HG02981 (cell line): ENCODE data around the gene ADA.

Experiments used
- ATAC-seq: cut with Tn5 transposase; IDR thresholded peaks from one replicate; pipeline ENCODE4 v1.9.1; 2021; ENCODE audit warnings: mild to moderate bottlenecking, moderate library complexity; ENCODE audit not compliant: unreplicated experiment

The ADA gene

DNA sequence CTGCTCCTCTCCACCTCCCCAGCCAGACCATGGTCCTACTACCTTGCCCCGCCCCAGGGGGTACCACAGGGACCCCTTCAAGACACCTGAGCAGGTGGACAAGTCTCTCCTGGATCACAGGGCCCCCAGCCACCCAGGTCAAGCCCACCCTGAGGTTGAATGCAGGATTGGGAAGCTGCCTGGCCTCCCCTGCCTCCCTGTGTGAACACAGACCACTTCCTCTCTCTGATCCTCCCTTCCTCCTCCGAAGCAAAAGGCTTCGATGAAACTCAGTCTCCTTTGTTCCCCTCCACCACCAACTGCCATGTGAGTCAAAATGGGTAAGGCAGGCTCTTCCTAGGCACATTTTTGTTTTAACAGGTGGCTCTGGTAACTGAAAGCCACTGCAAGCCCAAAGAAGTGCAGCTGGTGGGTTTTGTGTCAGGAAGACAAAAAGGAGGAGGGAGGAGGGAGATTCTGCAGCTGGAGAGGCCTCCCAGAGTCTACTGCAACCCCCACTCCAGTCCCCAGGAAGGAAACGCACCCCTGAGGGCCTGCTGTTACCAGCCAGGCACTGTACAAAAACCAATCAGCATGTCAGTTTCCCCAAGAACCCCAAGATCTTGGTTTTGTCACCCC, 5.4 kb downstream of the ADA start:
- peak; percentile 28 for ATAC-seq

DNA sequence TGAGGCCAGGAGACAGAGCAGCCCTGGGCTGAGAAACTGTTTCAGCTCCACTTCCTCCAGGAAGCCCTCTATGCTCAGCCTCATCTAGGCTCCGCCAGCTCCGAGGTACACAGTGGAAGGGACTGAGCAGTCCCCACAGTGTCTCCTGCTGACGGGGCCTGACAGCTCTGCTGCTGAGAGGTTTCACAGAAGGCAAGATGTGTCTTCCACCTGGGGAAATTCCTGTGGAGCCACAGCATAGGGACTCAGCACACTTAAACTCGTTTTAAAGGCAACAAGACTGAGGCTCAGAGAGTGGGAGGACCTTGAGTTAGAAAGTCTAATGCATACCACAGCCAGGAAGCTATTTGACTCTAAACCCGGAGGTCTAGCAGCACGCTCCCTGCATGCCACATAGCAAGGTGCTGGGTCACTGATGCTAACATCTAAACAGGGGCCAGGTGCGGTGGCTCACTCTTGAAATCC, 6.8 kb downstream of the ADA start:
- no peak for ATAC-seq

DNA sequence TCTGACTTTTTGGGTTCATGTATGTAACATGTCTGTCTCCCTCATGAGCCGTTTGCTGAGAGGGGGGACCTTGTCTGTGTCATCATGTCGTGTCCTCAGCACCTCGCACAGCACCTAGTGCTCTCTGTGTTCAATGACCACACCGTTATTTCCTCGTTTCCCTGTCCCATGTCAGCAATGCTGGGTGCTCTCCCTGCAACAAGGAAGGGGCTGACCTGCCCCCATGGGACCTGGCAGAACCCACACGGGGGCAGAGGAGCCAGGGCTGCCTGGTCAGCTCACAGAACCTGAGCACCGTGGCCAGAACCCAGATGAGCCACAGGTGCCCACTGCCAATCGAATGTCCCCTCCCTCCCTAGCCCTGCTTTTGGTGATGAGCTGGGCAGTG, 7.3 kb downstream of the ADA start:
- ATAC-seq = no peak

DNA sequence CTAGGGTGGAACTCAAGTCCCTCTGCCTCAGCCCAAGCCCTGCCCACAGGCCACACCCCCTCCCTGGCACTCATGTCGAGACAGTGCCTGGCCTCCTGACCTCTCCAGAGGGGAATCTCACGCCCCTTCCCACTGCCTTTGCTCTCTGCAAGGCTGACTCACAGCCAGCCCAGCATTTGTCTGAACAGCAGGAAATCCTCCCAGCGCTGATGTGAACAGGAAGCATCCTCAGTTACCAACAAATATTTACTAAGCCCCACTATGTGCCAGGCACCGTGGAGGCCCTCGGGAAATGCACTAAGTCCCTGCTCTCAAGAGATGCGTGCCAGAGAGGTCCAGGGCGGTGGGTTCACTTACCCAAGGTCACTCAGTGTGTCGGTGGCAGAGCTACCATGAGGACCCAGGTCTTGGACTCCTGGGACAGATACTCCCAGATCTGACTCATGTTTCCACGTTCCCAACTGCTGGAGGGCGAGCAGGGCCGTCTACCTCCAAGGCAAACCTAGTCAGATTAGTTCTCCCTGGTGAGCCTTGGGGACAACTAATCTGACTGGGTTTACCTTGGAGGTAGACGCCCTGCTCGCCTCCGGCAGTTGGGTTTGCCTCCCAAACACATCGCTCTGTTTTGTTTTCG, 7.8 kb downstream of the ADA start:
- no peak for ATAC-seq

DNA sequence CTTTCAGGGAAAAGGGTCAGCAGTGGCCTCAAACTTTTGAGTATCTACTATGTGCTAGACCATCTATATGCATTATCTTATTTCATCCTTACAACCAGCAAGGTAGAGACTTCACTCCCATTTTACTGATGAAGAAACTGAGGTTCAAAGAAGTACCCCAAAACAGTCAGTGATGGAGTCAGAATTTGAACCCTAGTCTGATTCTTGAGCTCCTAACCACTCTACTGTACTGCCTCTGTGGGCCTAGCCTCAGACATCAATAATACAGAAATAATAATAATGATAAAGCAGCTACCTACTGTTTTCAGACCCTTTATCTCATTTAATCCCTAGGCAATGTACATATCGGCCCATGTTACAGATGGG, 8.4 kb downstream of the ADA start:
- no peak for ATAC-seq

DNA sequence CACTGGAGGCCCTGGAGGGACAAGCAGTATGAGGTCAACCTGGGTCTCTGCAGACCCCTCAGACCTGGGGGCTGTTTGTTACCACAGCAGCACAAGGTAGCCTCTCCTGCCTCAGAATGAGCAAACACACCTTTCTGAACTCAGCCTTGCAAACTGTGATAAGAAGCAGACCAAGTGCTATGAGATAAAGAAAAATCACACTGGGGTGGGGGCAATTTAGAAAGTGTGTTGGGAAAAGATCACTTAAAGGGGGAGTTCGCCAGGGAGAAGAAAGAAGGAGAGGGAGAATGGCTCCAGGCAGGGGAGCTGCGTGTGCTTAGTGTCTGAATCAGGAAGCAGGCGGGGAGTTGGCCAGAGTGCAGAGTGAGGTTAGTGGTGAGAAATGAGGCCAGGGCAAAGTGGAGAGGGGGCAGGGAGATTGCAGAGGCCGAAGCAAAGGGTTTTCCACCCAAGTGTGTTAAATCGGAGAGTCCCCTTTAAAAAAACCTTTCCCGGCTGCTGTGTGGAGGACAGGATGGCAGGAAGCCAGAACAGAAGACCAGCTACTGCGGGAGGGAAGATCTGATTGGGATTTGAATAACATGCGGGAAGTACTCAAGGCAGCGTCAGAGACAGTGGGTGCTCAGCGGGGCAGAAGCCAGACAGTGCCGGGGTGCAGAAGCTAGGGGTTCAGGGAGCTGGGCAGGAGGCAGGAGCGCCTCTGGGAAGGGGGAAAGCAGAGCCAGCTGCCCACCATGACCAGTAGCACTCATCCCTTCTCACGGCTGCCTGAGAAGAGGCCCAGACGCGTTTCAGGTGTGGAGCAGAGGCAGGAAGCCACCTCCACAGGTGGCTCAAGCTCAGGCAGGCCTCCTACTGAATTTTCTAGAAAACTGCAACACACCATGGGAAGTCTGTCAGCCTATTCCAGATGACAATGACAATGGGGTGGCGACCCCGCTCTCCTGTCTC, 9.0 kb downstream of the ADA start:
- ATAC-seq = peak; percentile 26

DNA sequence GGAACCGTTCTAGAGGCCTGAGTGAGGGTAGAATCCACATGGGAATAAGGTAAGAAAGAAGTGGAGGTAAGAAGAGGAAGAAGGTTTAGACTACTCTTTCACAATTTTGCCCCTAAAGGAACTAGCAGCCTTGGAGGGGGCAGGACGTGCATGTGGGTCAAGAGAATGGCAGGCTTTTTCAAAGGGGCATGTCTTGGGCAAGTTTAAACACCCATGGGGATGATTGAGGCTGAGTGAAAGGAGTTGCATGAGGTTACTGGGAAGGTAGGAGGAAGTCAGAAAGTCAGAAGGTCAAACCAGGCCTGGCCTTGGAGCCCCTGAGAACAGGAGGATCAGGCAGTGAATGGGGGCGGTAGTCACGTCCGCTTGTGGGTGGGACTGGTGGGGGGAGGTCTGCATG, 10.2 kb downstream of the ADA start:
- no peak for ATAC-seq

DNA sequence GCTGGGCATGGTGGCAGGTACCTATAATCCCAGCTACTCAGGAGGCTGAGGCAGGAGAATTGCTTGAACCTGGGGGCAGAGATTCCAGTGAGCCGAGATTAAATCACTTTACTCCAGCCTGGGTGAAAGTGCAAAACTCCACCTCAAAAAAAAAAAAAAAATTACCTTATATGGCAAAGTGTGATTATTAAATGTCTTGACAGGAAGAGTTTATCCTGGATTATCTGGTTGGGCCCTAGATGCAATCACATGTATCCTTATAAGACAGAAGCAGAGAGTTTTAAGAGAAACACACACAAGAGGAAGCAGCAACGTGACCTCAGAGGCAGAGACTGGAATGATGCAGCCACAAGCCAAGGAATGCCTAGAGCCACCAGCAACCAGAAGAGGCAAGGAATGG, 11.0 kb downstream of the ADA start:
- no peak for ATAC-seq

DNA sequence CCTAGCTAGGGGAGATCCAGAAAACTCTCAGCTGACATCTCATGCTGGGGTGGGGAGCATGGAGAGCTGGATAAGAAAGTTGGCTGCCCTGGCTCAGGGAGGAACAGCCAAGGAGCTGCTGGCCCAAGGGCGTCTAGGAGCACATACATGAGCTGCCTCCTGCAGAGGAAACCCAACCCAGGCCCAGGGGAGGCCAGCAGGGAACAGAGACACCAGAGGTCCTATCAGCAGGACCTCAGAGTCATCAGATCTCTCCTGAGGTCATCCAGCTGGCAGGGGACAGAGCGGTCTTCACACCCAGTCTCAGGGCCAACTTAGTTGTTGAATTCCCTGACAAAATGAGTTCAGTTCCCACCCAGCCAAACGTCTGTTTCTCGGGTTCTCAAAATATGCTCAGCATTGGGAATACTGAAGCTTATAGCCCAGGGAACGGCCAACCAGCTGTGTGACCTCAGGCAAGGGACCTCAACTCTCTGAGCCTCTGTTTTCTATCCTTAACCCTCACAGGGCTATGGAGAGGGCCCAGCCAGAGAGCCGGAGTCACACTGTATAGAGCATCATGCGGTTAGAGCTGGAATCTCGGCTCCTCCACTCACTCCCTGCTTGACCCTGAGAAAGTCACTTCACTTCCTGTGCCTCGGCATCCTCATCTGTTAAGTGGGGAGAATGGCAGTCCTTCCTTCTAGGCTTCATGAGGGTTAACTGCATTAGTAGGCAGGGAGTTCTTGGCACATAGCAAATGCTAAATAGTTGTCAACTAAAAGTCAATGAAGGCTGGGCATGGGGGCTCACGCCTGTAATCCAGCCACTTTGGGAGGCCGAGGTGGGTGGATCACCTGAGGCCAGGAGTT, 13.8 kb downstream of the ADA start:
- ATAC-seq = no peak

DNA sequence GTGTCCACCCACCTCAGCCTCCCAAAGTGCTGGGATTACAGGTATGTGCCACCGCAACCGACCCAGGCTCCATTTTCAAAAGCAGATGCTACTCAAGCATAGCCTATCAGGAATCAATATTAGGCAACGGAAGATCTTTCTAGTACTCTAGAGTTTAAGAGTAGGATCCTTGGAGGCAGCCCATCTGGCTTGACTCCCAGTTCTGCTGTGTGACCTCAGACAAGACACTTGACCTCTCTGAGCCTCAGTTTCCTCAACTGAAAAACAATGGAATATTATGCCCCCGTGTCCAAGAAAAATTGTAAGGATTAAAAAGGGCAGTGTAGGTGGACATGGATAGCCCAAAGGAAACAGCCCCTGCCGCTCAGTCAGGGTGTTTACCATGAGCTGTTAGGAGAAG, 14.5 kb downstream of the ADA start:
- ATAC-seq = no peak

DNA sequence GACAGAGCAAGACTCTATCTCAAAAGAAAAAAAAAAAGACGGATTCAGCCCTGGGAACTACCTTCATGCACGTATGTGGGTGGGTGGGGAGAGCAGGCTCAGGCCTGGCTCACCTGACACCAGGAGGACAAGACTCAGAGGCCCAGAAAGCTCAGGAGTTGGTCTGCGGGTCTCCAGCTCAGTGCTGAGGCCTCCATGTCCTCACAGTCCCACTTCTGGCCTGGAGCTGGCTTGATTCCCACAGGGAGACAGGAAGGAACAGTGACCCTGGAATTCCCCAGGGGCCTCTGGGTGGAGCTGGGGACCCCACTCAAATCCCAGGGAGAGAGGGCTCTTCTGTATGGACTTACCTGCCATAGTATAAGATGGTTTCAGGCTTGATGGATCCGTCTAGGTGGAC, 15.6 kb downstream of the ADA start:
- no peak for ATAC-seq

DNA sequence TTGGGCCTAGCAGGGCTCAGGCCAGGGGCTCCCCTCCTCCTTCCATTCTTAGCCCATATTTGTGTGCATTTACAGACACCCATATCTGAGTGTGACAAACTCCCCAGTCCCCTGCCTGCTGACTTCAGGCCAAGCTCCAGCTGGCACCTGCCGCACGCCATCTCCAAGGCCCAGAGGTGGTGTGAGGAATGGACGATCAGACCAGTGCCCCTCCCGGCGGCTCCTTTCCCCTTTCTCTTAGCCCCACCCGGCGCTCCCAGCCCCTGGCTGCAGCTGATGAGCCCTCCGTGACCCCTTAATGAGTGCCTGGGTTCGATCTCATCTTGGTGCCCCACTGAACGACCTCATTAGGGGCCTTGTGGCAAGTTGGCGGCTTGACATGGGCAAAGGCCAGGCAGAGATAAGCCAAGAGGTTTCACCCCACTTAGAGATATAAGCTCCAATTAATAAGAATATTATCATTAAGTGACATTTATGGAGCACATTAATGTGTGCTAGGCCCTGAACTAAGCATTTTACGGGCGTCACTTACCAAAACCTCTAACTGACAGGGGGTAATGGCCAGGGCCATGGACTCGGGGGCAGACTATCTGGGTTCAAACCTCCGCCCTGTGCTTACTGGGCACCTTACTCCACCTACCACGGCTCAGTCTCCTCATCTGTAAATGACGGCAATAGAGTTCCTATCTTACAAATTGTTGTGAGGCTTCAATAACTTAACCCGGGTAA, 17.5 kb downstream of the ADA start:
- ATAC-seq = no peak

DNA sequence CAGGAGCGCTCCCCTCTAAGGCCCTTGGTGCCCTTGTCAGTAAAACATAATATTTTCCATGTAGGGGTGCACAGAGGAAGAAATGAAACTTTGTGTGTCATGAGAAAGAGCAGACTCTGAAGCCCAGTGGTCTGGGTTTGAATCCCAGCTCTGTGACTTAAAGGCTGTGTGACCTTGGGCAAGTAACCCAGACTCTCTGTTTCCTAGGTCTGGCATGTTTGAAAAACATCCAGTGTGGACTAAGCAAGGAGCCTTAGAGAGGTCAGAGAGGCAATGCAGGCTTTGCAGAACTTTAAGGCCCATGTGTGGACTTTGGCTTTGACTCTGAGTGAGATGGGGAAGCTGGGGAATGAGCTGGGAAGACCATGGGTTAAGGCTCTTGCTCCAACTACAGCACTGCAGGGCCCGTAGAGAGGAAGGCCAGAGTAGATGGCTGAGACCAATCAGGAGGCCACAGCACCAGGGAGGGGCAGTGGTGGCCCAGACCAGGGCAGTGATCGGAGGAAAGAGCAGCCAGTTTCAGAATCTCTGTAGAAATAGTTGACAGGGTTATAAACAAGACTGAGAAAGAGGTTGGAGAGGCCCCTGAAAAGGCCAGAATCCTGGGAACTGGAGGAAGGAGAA, 18.2 kb downstream of the ADA start:
- ATAC-seq = no peak

DNA sequence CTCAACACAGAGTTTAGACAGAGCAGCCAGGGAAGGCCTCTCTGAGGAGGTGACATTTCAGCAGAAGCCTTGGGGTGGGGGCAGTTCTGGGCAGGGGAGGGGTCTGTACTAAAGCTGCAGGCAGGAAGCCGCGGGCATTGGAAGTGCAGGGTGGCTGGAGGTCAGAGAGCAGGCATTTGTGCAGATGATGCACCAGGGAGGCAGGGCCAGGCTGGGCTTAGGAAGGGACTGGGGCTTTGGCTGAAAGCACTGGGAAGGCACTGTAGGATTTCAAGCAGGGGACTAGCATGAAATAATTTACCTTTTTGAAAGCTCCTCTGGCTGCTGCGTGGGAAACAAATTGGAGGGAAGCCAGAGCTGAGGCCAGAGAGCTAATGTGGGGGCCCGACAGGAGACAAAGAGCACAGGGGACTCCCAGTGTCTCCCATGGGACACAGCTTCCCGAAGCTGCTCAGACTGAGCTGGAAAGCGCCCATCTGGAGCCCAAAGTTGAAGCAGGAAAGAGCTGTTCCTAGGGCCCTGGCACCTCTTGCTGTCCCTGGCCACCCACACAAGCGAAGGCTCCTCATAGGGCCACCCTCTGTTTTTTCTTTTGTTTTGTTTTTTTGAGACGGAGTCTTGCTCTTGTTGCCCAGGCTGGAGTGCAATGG, 19.3 kb downstream of the ADA start:
- no peak for ATAC-seq

DNA sequence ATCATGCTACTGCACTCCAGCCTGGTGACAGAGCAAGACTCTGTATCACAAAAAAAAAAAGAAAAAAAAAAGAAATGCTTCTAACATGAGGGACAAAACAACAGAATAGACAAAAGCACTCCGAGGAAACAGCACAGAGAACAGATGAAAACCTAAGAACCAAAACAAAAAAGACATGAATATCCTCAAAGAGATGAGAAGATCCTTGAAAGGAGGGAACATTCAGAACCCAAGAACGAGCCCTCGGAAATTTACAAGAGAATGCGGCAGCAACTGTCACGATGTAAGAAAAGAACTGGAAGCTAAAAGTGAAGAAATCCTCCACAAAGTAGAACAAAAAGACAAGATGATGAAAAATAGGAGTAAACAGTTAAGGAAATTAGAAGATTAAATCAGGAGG, 21.2 kb downstream of the ADA start:
- ATAC-seq = no peak

DNA sequence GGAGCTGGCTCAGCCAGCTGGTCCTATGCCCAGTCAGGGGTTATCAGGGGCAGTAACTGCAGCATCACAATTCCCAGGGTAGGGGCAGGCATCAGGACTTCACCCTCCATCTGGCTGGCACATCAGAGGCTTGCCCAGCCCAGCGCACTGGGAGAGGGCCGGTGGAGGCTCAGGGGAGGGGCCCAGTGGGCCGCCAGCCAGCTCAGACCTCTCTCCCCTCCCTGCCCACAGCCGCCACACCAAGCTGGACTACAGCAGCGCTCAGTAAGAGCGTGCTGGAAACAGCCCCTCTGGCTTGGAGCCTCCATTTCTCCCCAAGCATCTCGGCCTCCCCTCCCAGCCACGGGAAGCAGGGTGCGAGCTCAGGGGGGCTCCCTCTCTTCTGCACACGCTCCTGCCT, 22.0 kb downstream of the ADA start:
- no peak for ATAC-seq

DNA sequence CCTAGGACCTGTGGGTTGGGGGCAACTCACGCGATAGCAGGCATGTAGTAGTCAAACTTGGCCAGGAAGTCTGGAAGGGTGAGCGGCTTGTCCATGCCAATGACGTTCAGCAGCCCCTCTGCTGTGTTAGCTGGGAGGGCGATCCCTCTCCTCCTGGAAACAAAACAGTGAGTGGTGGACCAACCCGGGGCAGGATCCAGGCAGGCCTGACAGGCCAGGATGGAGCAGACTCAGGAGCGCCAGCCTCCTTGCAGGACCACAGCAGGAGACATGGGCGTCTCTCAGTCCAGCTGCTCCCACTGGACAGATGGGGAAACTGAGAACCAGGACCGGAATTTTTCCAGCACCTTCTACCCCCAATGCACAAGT, 22.5 kb downstream of the ADA start:
- no peak for ATAC-seq

DNA sequence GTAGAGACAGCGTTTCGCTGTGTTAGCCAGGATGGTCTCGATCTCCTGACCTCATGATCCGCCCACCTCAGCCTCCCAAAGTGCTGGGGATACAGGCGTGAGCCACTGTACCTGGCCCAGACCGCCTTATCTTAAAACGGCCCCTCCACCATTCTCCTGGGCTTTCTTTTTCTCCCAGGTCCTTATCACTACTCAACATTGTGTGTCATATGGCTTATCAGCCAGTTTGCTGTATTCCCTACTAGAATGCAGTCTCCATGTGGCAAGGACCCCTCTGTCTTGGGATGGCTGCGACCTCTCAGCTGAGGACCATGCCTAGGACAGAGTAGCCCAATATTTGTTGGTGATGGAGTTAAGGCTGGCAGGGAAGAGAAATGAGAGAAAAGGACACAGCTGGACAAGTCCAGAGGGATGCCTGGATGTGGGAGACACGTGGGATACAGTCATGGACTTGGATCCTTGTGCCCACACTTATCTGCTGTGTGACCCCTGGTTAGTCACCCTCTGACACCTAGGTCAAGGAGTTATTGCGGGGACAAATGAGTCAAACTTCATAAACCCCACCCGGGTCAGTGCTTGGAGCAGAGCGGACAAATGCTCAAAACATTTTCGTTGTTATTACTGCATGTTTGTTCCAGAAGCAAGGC, 24.0 kb downstream of the ADA start:
- no peak for ATAC-seq

DNA sequence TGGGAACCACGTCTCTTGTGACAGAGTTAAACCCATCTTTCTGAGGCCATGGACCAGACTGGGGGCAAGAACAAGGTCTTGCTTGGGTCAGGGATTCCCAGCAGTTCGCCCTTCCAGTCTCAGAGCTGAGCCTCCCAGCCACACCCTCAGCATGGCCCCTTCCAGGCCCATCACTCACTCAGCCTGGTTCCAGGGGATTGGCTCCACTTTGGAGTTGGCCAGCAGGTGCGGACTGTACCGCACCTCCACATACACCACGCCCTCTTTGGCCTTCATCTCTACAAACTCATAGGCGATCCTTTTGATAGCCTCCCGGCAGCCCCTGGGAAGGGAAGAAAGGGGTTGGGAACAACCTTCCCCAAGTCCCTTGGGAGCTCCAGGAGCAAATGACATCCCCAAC, 25.2 kb downstream of the ADA start:
- no peak for ATAC-seq
